ENCODE data around the gene GPR108. TPM values are rescaled to one million over a fixed set of nuclear protein-coding genes. Genes with fewer than 3 reads are reported as not detected.

The GPR108 gene
- total and polyA plus RNA-seq, 2 experiments from 2014 or later: 66.6 to 120 TPM

- Histone ChIP-seq H4K20me1 (ENCODE audit: insufficient read depth, poor library complexity, severe bottlenecking) (no peaks in the 10 kb centered on the region), H3K9me2 (replicated peaks; ENCODE audit: insufficient read depth) (no peaks in the 10 kb centered on the region), H3K4me1 (ENCODE audit: insufficient read depth) (peaks cover 7% of the 10 kb centered on the region), H3K27ac (no peak overlapping the region), H3K79me2 (no peaks in the 10 kb centered on the region), H3K27me3 (no peaks in the 10 kb centered on the region), H2AFZ (no peak overlapping the region), H3K36me3 (replicated peaks; ENCODE audit: insufficient read depth, low read depth) (no peaks in the 10 kb centered on the region), H3K4me3 (no peak overlapping the region), H3K4me2 (no peak overlapping the region), H3K9me3 (ENCODE audit: low read depth) (no peaks in the 10 kb centered on the region)
- WGBS (ENCODE audit: low lambda C conversion rate, missing lambda C conversion rate): 74% methylated on average over 9 of the region's 10 CpGs
- no peak for TF ChIP-seq EZH2 (IDR thresholded peaks at IDR 0.05; ENCODE audit: borderline replicate concordance)
- TF ChIP-seq CTCF (IDR thresholded peaks at IDR 0.05; ENCODE audit: poor library complexity): no peak
- TF ChIP-seq EZH2phosphoT487 (IDR thresholded peaks at IDR 0.05; ENCODE audit: low read depth, severe bottlenecking, unreplicated experiment): no peak
- no peak for DNase-seq (ENCODE audit: low spot score)
Observed at GRCh38 chr19:6717036-6717435, 20.3 kb downstream of the GPR108 start.

GRCh38 chr19:6716610-6716970, 20.8 kb downstream of the GPR108 start:
- Histone ChIP-seq H3K4me2 (no peak overlapping the region), H3K27me3 (peaks cover 2% of the 10 kb centered on the region), H3K9me2 (replicated peaks; ENCODE audit: insufficient read depth) (no peaks in the 10 kb centered on the region), H3K4me3 (no peak overlapping the region), H3K36me3 (replicated peaks; ENCODE audit: insufficient read depth, low read depth) (no peaks in the 10 kb centered on the region), H3K27ac (no peak overlapping the region), H3K9me3 (ENCODE audit: low read depth) (no peaks in the 10 kb centered on the region), H3K79me2 (no peaks in the 10 kb centered on the region), H4K20me1 (ENCODE audit: insufficient read depth, poor library complexity, severe bottlenecking) (no peaks in the 10 kb centered on the region), H3K4me1 (ENCODE audit: insufficient read depth) (peaks cover 7% of the 10 kb centered on the region), H2AFZ (no peak overlapping the region)
- WGBS (ENCODE audit: low lambda C conversion rate, missing lambda C conversion rate): 70% methylated on average over 6 of the region's 6 CpGs
- DNase-seq (ENCODE audit: low spot score): no peak
- TF ChIP-seq CTCF (IDR thresholded peaks at IDR 0.05; ENCODE audit: poor library complexity): no peak
- TF ChIP-seq EZH2 (IDR thresholded peaks at IDR 0.05; ENCODE audit: borderline replicate concordance): no peak
- no peak for TF ChIP-seq EZH2phosphoT487 (IDR thresholded peaks at IDR 0.05; ENCODE audit: low read depth, severe bottlenecking, unreplicated experiment)

- H3K27ac ChIP-seq: no peak overlapping the region
- no peaks in the 10 kb centered on the region for H3K4me1 ChIP-seq (ENCODE audit: insufficient read depth)
- H3K9me3 ChIP-seq (ENCODE audit: low read depth): no peaks in the 10 kb centered on the region
- no peaks in the 10 kb centered on the region for H3K79me2 ChIP-seq
- no peak for DNase-seq (ENCODE audit: low spot score)
- H3K27me3 ChIP-seq: peaks cover 16% of the 10 kb centered on the region
- H3K4me2 ChIP-seq: no peak overlapping the region
- H3K36me3 ChIP-seq (replicated peaks; ENCODE audit: insufficient read depth, low read depth): no peaks in the 10 kb centered on the region
- WGBS (ENCODE audit: low lambda C conversion rate, missing lambda C conversion rate): 94% methylated on average over 11 of the region's 11 CpGs
- H3K4me3 ChIP-seq: no peak overlapping the region
- H3K9me2 ChIP-seq (replicated peaks; ENCODE audit: insufficient read depth): no peaks in the 10 kb centered on the region
- H4K20me1 ChIP-seq (ENCODE audit: insufficient read depth, poor library complexity, severe bottlenecking): no peaks in the 10 kb centered on the region
- no peak for TF ChIP-seq CTCF (IDR thresholded peaks at IDR 0.05; ENCODE audit: poor library complexity)
- no peak for TF ChIP-seq EZH2phosphoT487 (IDR thresholded peaks at IDR 0.05; ENCODE audit: low read depth, severe bottlenecking, unreplicated experiment)
- no peak for TF ChIP-seq EZH2 (IDR thresholded peaks at IDR 0.05; ENCODE audit: borderline replicate concordance)
- no peak overlapping the region for H2AFZ ChIP-seq
Observed at GRCh38 chr19:6714749-6715555, 22.4 kb downstream of the GPR108 start.

Measured in hepatocyte (in vitro differentiated cells).